ENCODE data around the gene TTC9C. TPM values are rescaled to one million over a fixed set of nuclear protein-coding genes. Genes with fewer than 3 reads are reported as not detected.

The TTC9C gene
- total and polyA plus RNA-seq, 2 donors (not counting 3 experiments of a cell fraction or from before 2014, with no cell fraction given) = 27.4 to 43.5 TPM

GRCh38 chr11:62777389-62777788 lies 49.1 kb downstream of the TTC9C start:
- TF ChIP-seq POLR2A (IDR thresholded peaks at IDR 0.05; ENCODE audit: low read depth, low read length) = no peak
- TF ChIP-seq FOS (IDR thresholded peaks at IDR 0.05; ENCODE audit: borderline replicate concordance, insufficient read depth, low read length) = no peak
- CTCF ChIA-PET = interaction anchor here (5.2 kb wide), 1 partner anchor 9 kb away, joined by 41 read pairs; no protein-coding TSS in a partner anchor
- no peak overlapping the region for H3K27ac ChIP-seq (ENCODE audit: insufficient read depth, low read depth, low read length)
- H2AFZ ChIP-seq (ENCODE audit: low read depth, low read length) = no peak overlapping the region
- H3K4me3 ChIP-seq (replicated peaks in 1 of 3; ENCODE audit: insufficient read depth in 1 of 3, low read depth in 1 of 3, low read length in 3 of 3) = no peak overlapping the region
- peaks cover 0 to 24% of the 10 kb centered on the region in 2 experiments for H3K36me3 ChIP-seq (ENCODE audit: control insufficient read depth in 2 of 2, extremely low read depth in 1 of 2, insufficient read depth in 2 of 2, low read length in 2 of 2)
- no peaks in the 10 kb centered on the region for H3K4me1 ChIP-seq (ENCODE audit: control insufficient read depth, extremely low read depth, insufficient read depth, low read length)
- H3K79me2 ChIP-seq (ENCODE audit: control insufficient read depth, insufficient read depth, low read length) = no peaks in the 10 kb centered on the region
- intact Hi-C loops (cut with micrococcal nuclease) (no loop called here), dilution Hi-C loops (cut with MboI; ENCODE audit: extremely low pct_ligation_motif_present, low sequenced_read_pairs) (no loop called here)
- H3K27me3 ChIP-seq (ENCODE audit: control insufficient read depth in 2 of 2, insufficient read depth in 2 of 2, low read length in 2 of 2) = no peaks in the 10 kb centered on the region
- DNase-seq (ENCODE audit: low read depth, low spot score) (no peak), FAIRE-seq (no peak)
- H3K9me1 ChIP-seq (replicated peaks; ENCODE audit: control insufficient read depth, extremely low read depth, insufficient read depth, low read length) = no peaks in the 10 kb centered on the region
- H3K4me2 ChIP-seq (ENCODE audit: insufficient read depth, low read length) = no peak overlapping the region
- no peaks in the 10 kb centered on the region for H4K20me1 ChIP-seq (replicated peaks; ENCODE audit: control insufficient read depth, extremely low read depth, insufficient read depth, low read length)
- H3K9ac ChIP-seq (replicated peaks; ENCODE audit: extremely low read depth, insufficient read depth, low read length) = no peak overlapping the region
- no peaks in the 10 kb centered on the region for H3K9me3 ChIP-seq (replicated peaks; ENCODE audit: control insufficient read depth, insufficient read depth, low read length)
- POLR2A ChIA-PET = interaction anchor here (1.3 kb wide), 1 partner anchor 64 kb away, joined by 4 read pairs; no protein-coding TSS in a partner anchor
- BruUV-seq (replicated peaks) = no TSS peak

GRCh38 chr11:62778441-62778840 lies 50.2 kb downstream of the TTC9C start:
- FAIRE-seq (no peak), DNase-seq (ENCODE audit: low read depth, low spot score) (no peak)
- H3K27ac ChIP-seq (ENCODE audit: insufficient read depth, low read depth, low read length) = no peak overlapping the region
- ChIA-PET POLR2A (no interaction called here), CTCF (interaction anchor here (5.2 kb wide), 1 partner anchor 7 kb away, joined by 41 read pairs; no protein-coding TSS in a partner anchor)
- no peaks in the 10 kb centered on the region for H3K27me3 ChIP-seq (ENCODE audit: control insufficient read depth in 2 of 2, insufficient read depth in 2 of 2, low read length in 2 of 2)
- no peak overlapping the region for H3K4me2 ChIP-seq (ENCODE audit: insufficient read depth, low read length)
- TF ChIP-seq POLR2A (IDR thresholded peaks at IDR 0.05; ENCODE audit: low read depth, low read length) (no peak), JUN (IDR thresholded peaks at IDR 0.05; ENCODE audit: borderline replicate concordance, insufficient read depth, insufficient read length, low read depth) (no peak), EZH2 (IDR thresholded peaks at IDR 0.05; ENCODE audit: borderline replicate concordance, low read depth, low read length, severe bottlenecking) (no peak), POLR2AphosphoS5 (IDR thresholded peaks at IDR 0.05; ENCODE audit: insufficient read depth, low read depth, low read length) (no peak), MYC (IDR thresholded peaks at IDR 0.05; ENCODE audit: low read depth, low read length) (no peak), CTCF (IDR thresholded peaks at IDR 0.05; ENCODE audit: extremely low read depth in 1 of 2, insufficient read depth in 1 of 2, low read depth in 1 of 2, low read length in 2 of 2) (no peak), GATA2 (IDR thresholded peaks at IDR 0.05; ENCODE audit: insufficient read depth, insufficient read length, low read depth, low read length) (no peak), FOS (IDR thresholded peaks at IDR 0.05; ENCODE audit: borderline replicate concordance, insufficient read depth, low read length) (no peak)
- TF ChIP-seq, protein P1, sequence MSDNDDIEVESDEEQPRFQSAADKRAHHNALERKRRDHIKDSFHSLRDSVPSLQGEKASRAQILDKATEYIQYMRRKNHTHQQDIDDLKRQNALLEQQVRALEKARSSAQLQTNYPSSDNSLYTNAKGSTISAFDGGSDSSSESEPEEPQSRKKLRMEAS (IDR thresholded peaks at IDR 0.05; ENCODE audit: insufficient read depth, insufficient read length) = no peak
- H3K4me1 ChIP-seq (ENCODE audit: control insufficient read depth, extremely low read depth, insufficient read depth, low read length) = no peaks in the 10 kb centered on the region
- no peaks in the 10 kb centered on the region for H4K20me1 ChIP-seq (replicated peaks; ENCODE audit: control insufficient read depth, extremely low read depth, insufficient read depth, low read length)
- no peaks in the 10 kb centered on the region for H3K79me2 ChIP-seq (ENCODE audit: control insufficient read depth, insufficient read depth, low read length)
- no peak overlapping the region for H3K4me3 ChIP-seq (replicated peaks in 1 of 3; ENCODE audit: insufficient read depth in 1 of 3, low read depth in 1 of 3, low read length in 3 of 3)
- peaks cover 0 to 25% of the 10 kb centered on the region in 2 experiments for H3K36me3 ChIP-seq (ENCODE audit: control insufficient read depth in 2 of 2, extremely low read depth in 1 of 2, insufficient read depth in 2 of 2, low read length in 2 of 2)
- no TSS peak for BruUV-seq (replicated peaks)
- intact Hi-C loops (cut with micrococcal nuclease) = no loop called here
- no peak overlapping the region for H2AFZ ChIP-seq (ENCODE audit: low read depth, low read length)
- H3K9me1 ChIP-seq (replicated peaks; ENCODE audit: control insufficient read depth, extremely low read depth, insufficient read depth, low read length) = no peaks in the 10 kb centered on the region
- no peak overlapping the region for H3K9ac ChIP-seq (replicated peaks; ENCODE audit: extremely low read depth, insufficient read depth, low read length)
- H3K9me3 ChIP-seq (replicated peaks; ENCODE audit: control insufficient read depth, insufficient read depth, low read length) = no peaks in the 10 kb centered on the region
- dilution Hi-C loops (cut with MboI; ENCODE audit: extremely low pct_ligation_motif_present, low sequenced_read_pairs) = no loop called here
